GM21528 (cell line): ENCODE results near the gene CTNNA2.
"Not testable (repeated sequence)": the region's sequence is repeated elsewhere in the genome, so short reads cannot be mapped to it uniquely, and the experiment has no call there.

ENCODE experiments used
- ATAC-seq: cut with Tn5 transposase; IDR thresholded peaks from one replicate; pipeline ENCODE4 v1.9.1; 2021; ENCODE audit warnings: mild to moderate bottlenecking, moderate library complexity; ENCODE audit not compliant: unreplicated experiment, low FRiP score

Gene CTNNA2

GRCh38 chr2:80061881-80062280, 549.0 kb downstream of the CTNNA2 start:
- ATAC-seq, result no peak

- ATAC-seq, result no peak
These were observed 549.4 kb downstream of the CTNNA2 start for GRCh38 chr2:80062298-80062697.

GRCh38 chr2:80068038-80068731, 555.3 kb downstream of the CTNNA2 start:
- ATAC-seq, result no peak

GRCh38 chr2:80070587-80070986, 557.7 kb downstream of the CTNNA2 start:
- no peak for ATAC-seq

- ATAC-seq, result no peak
These were observed 559.1 kb downstream of the CTNNA2 start for GRCh38 chr2:80071941-80072340.

- peak; percentile 58 for ATAC-seq
These were observed 560.3 kb downstream of the CTNNA2 start for GRCh38 chr2:80073134-80073561.

GRCh38 chr2:80074321-80075070, 561.6 kb downstream of the CTNNA2 start:
- ATAC-seq, result no peak

GRCh38 chr2:80075719-80076118, 562.9 kb downstream of the CTNNA2 start:
- no peak for ATAC-seq

- no peak for ATAC-seq
These were observed 565.6 kb downstream of the CTNNA2 start for GRCh38 chr2:80078290-80079036.

- no peak for ATAC-seq
These were observed 568.1 kb downstream of the CTNNA2 start for GRCh38 chr2:80080957-80081356.

- ATAC-seq, result no peak
These were observed 574.0 kb downstream of the CTNNA2 start for GRCh38 chr2:80086831-80087230.

- no peak for ATAC-seq
These were observed 578.4 kb downstream of the CTNNA2 start for GRCh38 chr2:80091237-80091636.

GRCh38 chr2:80092474-80092873, 579.6 kb downstream of the CTNNA2 start:
- ATAC-seq, result no peak

- not testable (repeated sequence) for ATAC-seq
These were observed 585.7 kb downstream of the CTNNA2 start for GRCh38 chr2:80098503-80098902.

- ATAC-seq, result no peak
These were observed 589.2 kb downstream of the CTNNA2 start for GRCh38 chr2:80102026-80102425.

- no peak for ATAC-seq
These were observed 592.3 kb downstream of the CTNNA2 start for GRCh38 chr2:80105015-80105640.

GRCh38 chr2:80111185-80111584, 598.3 kb downstream of the CTNNA2 start:
- ATAC-seq, result no peak

GRCh38 chr2:80112790-80113189, 599.9 kb downstream of the CTNNA2 start:
- no peak for ATAC-seq

GRCh38 chr2:80113399-80113798, 600.5 kb downstream of the CTNNA2 start:
- no peak for ATAC-seq

- no peak for ATAC-seq
These were observed 602.0 kb downstream of the CTNNA2 start for GRCh38 chr2:80114812-80115211.

- no peak for ATAC-seq
These were observed 604.5 kb downstream of the CTNNA2 start for GRCh38 chr2:80117401-80117800.
